HepG2 (cell line): ENCODE data around the gene CEP128. TPM values are rescaled to one million over a fixed set of nuclear protein-coding genes. Genes with fewer than 3 reads are reported as not detected.

Source experiments
- EP300 ChIP-seq, 3 experiments: sonication (generic) in 1 of 3; formaldehyde crosslinking in 1 of 3; IDR thresholded peaks; 2 replicates each; pipeline versions ENCODE4 v1.5.1 to v1.6.1; 2011 to 2020; ENCODE audit warnings: low read depth in 2 of 3, low read length in 2 of 3, borderline replicate concordance in 1 of 3, improper control_type of control experiment in 1 of 3, mild to moderate bottlenecking in 1 of 3, missing genetic modification reagents in 1 of 3, moderate library complexity in 1 of 3
- FOXO1 ChIP-seq: sonication (generic); formaldehyde crosslinking; IDR thresholded peaks from 2 replicates; pipeline ENCODE4 v1.4.0; 2020; ENCODE audit warnings: missing genetic modification reagents
- MED13 ChIP-seq: sonication (generic); formaldehyde crosslinking; IDR thresholded peaks from 2 replicates; pipeline ENCODE4 v1.5.0; 2020; ENCODE audit warnings: missing genetic modification reagents
- POGZ ChIP-seq: sonication (generic); formaldehyde crosslinking; IDR thresholded peaks from 2 replicates; pipeline ENCODE4 v1.4.0; 2020; ENCODE audit warnings: mild to moderate bottlenecking, missing genetic modification reagents
- RBFOX2 ChIP-seq: fragments of 200-400 bp; formaldehyde crosslinking; IDR thresholded peaks from 2 replicates; pipeline ENCODE4 v1.6.1; 2017; ENCODE audit warnings: low read depth, mild to moderate bottlenecking, low read length
- SMARCC2 ChIP-seq: fragments of 450-650 bp; IDR thresholded peaks from 2 replicates; pipeline ENCODE4 v1.6.1; 2017; ENCODE audit warnings: antibody characterized with exemption, mild to moderate bottlenecking
- SSRP1 ChIP-seq: IDR thresholded peaks from 2 replicates; pipeline ENCODE4 v1.6.1; 2016; ENCODE audit warnings: control low read depth
- ZNF441 ChIP-seq: sonication (generic); formaldehyde crosslinking; IDR thresholded peaks from 2 replicates; pipeline ENCODE4 v1.7.0; 2021; ENCODE audit warnings: missing genetic modification reagents, borderline replicate concordance
- ZNF451 ChIP-seq: sonication (generic); formaldehyde crosslinking; IDR thresholded peaks from 2 replicates; pipeline ENCODE4 v1.5.0; 2020; ENCODE audit warnings: mild to moderate bottlenecking, missing genetic modification reagents
- ZNF629 ChIP-seq: sonication (generic); formaldehyde crosslinking; conservative IDR thresholded peaks from 2 replicates; pipeline ENCODE4 v1.5.0; 2020; ENCODE audit warnings: missing genetic modification reagents
- ZNF772 ChIP-seq: sonication (generic); formaldehyde crosslinking; IDR thresholded peaks from 2 replicates; pipeline ENCODE4 v1.5.0; 2020; ENCODE audit warnings: mild to moderate bottlenecking, missing genetic modification reagents
- ZNF790 ChIP-seq: sonication (generic); formaldehyde crosslinking; IDR thresholded peaks from 2 replicates; pipeline ENCODE4 v1.8.0; 2022; ENCODE audit warnings: missing genetic modification reagents, mild to moderate bottlenecking, borderline replicate concordance
- polyA plus RNA-seq, 8 experiments: library from polyadenylated mRNA; depleted of rRNA in 3 of 8; stranded (reverse) in 7 of 8; unstranded in 1 of 8; fragments of >200 nt; fragmentation: Illumina TruSeq in 4 of 8; extraction: Trizol in 4 of 8; gene quantifications; 2 replicates each; pipeline versions ENCODE4 v1.2.1 to v1.2.3, GENCODE V29; 2011 to 2016; ENCODE audit warnings: low read depth in 4 of 8, missing spikeins in 1 of 8, mixed read lengths in 1 of 8; ENCODE audit not compliant: insufficient read depth in 1 of 8
- total RNA-seq, 5 experiments: library from RNA; depleted of rRNA; stranded (reverse); fragments of >200 nt; fragmentation: Illumina TruSeq; extraction: Trizol; gene quantifications; 2 replicates each; pipeline ENCODE4 v1.2.3, GENCODE V29; 2016; ENCODE audit warnings: low read depth in 1 of 5
- TF ChIP-seq, protein P1 (sequence below): sonication (generic); formaldehyde crosslinking; IDR thresholded peaks from 2 replicates; pipeline ENCODE4 v1.9.0; 2022; ENCODE audit warnings: missing genetic modification reagents, mild to moderate bottlenecking, borderline replicate concordance
- TF ChIP-seq, protein P2 (sequence below), 2 experiments: sonication (generic) in 1 of 2; formaldehyde crosslinking in 1 of 2; IDR thresholded peaks; 2 replicates each; pipeline versions ENCODE4 v1.6.1 to v1.9.0; 2014 to 2022; ENCODE audit warnings: antibody characterized with exemption in 1 of 2, borderline replicate concordance in 1 of 2, inconsistent platforms in 1 of 2, low read depth in 1 of 2, missing genetic modification reagents in 1 of 2
- TF ChIP-seq, protein P3 (sequence below): sonication (generic); formaldehyde crosslinking; conservative IDR thresholded peaks from 2 replicates; pipeline ENCODE4 v1.4.0; 2020; ENCODE audit warnings: missing genetic modification reagents

CEP128 gene
- total and polyA plus RNA-seq, 2 of the 13 experiments (the other 11 are each of a cell fraction or from before 2014, with no cell fraction given): 1.3 to 7.5 TPM

DNA sequence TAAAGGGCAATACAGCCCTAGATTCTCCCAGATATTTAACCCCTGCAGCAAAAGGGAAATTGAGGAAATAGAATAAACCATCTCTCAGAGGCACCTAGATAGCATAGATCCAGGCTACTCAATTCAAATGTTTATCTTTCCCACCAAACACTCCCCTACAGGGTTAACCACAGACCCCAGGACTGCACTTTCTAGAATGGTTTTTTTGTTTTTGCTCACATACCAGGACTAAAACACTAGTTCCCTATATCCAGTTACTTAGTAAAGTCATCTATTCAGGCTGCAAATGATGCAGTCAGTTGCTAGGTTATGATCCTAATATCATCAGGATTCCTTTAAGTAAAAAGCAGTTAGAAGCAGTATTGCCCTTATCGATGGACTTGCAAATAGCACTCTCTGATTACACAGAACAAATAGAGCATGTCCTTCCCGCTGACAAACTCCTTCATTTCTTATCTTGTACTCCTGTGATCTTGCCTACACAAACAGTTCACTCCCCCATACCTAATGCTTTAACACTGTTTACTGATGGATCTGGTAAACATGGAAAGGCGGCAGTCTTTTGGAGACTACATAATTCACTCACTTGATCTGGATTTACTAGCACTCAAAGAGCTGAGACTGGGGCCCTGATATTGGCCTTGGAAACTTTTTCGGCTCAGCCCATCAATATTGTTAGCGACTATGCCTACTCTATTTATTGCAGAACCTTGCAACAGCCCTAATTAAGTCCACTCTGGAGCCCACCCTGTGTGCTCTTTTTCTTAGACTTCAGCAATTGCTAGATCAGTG, 473.0 kb downstream of the CEP128 start (continued):
- TF ChIP-seq, protein P1, sequence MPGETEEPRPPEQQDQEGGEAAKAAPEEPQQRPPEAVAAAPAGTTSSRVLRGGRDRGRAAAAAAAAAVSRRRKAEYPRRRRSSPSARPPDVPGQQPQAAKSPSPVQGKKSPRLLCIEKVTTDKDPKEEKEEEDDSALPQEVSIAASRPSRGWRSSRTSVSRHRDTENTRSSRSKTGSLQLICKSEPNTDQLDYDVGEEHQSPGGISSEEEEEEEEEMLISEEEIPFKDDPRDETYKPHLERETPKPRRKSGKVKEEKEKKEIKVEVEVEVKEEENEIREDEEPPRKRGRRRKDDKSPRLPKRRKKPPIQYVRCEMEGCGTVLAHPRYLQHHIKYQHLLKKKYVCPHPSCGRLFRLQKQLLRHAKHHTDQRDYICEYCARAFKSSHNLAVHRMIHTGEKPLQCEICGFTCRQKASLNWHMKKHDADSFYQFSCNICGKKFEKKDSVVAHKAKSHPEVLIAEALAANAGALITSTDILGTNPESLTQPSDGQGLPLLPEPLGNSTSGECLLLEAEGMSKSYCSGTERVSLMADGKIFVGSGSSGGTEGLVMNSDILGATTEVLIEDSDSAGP (CRISPR knock-in tag): peak; percentile 25; the same call in 1 of the 2 replicates
- TF ChIP-seq EP300 (IDR thresholded peaks at IDR 0.05; ENCODE audit: low read depth in 2 of 2, low read length in 2 of 2) (peak; percentile 97 to 98), EP300 (CRISPR knock-in tag; IDR thresholded peaks at IDR 0.05; ENCODE audit: borderline replicate concordance) (peak; percentile 97), RBFOX2 (no peak), ZNF790 (CRISPR knock-in tag) (no peak), POGZ (CRISPR knock-in tag) (peak; percentile 66), ZNF451 (CRISPR knock-in tag) (no peak), ZNF629 (CRISPR knock-in tag) (no peak), ZNF441 (0 out of 2 replicates have a peak, but pooled peaks have one; percentile 24), SMARCC2 (no peak), ZNF772 (CRISPR knock-in tag) (peak; percentile 70; the same call in 1 of the 2 replicates), FOXO1 (CRISPR knock-in tag) (peak; percentile 95), MED13 (CRISPR knock-in tag) (no peak), SSRP1 (CRISPR knock-in tag) (0 out of 2 replicates have a peak, but pooled peaks have one; percentile 68)
- TF ChIP-seq, protein P2, sequence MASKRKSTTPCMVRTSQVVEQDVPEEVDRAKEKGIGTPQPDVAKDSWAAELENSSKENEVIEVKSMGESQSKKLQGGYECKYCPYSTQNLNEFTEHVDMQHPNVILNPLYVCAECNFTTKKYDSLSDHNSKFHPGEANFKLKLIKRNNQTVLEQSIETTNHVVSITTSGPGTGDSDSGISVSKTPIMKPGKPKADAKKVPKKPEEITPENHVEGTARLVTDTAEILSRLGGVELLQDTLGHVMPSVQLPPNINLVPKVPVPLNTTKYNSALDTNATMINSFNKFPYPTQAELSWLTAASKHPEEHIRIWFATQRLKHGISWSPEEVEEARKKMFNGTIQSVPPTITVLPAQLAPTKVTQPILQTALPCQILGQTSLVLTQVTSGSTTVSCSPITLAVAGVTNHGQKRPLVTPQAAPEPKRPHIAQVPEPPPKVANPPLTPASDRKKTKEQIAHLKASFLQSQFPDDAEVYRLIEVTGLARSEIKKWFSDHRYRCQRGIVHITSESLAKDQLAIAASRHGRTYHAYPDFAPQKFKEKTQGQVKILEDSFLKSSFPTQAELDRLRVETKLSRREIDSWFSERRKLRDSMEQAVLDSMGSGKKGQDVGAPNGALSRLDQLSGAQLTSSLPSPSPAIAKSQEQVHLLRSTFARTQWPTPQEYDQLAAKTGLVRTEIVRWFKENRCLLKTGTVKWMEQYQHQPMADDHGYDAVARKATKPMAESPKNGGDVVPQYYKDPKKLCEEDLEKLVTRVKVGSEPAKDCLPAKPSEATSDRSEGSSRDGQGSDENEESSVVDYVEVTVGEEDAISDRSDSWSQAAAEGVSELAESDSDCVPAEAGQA (IDR thresholded peaks at IDR 0.05; ENCODE audit: low read depth): 0 out of 2 replicates have a peak, but pooled peaks have one; percentile 30
- TF ChIP-seq, protein P2 (CRISPR knock-in tag; IDR thresholded peaks at IDR 0.05; ENCODE audit: borderline replicate concordance): no peak
- TF ChIP-seq, protein P3, sequence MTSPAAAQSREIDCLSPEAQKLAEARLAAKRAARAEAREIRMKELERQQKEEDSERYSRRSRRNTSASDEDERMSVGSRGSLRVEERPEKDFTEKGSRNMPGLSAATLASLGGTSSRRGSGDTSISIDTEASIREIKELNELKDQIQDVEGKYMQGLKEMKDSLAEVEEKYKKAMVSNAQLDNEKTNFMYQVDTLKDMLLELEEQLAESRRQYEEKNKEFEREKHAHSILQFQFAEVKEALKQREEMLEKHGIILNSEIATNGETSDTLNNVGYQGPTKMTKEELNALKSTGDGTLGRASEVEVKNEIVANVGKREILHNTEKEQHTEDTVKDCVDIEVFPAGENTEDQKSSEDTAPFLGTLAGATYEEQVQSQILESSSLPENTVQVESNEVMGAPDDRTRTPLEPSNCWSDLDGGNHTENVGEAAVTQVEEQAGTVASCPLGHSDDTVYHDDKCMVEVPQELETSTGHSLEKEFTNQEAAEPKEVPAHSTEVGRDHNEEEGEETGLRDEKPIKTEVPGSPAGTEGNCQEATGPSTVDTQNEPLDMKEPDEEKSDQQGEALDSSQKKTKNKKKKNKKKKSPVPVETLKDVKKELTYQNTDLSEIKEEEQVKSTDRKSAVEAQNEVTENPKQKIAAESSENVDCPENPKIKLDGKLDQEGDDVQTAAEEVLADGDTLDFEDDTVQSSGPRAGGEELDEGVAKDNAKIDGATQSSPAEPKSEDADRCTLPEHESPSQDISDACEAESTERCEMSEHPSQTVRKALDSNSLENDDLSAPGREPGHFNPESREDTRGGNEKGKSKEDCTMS (CRISPR knock-in tag): no peak
